ENCODE data around the gene PMM2. TPM values are rescaled to one million over a fixed set of nuclear protein-coding genes. Genes with fewer than 3 reads are reported as not detected.

Gene PMM2
- total and polyA plus RNA-seq, 2 donors (not counting 3 experiments of a cell fraction or from before 2014, with no cell fraction given): 29.0 to 61.3 TPM

DNA sequence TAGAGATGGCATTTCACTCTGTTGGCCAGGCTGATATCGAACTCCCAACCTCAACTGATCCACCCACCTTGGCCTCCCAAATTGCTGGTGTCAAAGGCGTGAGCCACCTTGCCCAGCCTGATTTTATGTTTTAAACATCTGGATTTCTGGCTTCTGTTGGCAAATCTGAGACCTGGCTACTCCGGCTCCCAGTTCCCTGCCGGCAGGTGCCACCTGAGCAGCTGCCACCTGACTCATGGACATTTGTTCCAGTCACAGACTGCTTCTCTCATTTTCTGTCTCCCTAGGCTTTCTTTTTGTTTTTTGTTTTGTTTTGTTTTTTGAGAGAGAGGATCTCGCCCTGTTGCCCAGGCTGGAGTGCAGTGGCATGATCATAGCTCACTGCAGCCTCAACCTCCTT is 9.6 kb downstream of the PMM2 start:
- no peaks in the 10 kb centered on the region for H3K4me1 ChIP-seq (ENCODE audit: control insufficient read depth, extremely low read depth, insufficient read depth, low read length)
- no peak overlapping the region for H3K9ac ChIP-seq (replicated peaks; ENCODE audit: extremely low read depth, insufficient read depth, low read length)
- TF ChIP-seq EZH2 (IDR thresholded peaks at IDR 0.05; ENCODE audit: borderline replicate concordance, low read depth, low read length, severe bottlenecking): no peak
- no peak for TF ChIP-seq POLR2A (IDR thresholded peaks at IDR 0.05; ENCODE audit: low read depth, low read length)
- no peak for TF ChIP-seq POLR2AphosphoS5 (IDR thresholded peaks at IDR 0.05; ENCODE audit: insufficient read depth, low read depth, low read length)
- TF ChIP-seq MYC (IDR thresholded peaks at IDR 0.05; ENCODE audit: low read depth, low read length): no peak
- TF ChIP-seq, protein P1, sequence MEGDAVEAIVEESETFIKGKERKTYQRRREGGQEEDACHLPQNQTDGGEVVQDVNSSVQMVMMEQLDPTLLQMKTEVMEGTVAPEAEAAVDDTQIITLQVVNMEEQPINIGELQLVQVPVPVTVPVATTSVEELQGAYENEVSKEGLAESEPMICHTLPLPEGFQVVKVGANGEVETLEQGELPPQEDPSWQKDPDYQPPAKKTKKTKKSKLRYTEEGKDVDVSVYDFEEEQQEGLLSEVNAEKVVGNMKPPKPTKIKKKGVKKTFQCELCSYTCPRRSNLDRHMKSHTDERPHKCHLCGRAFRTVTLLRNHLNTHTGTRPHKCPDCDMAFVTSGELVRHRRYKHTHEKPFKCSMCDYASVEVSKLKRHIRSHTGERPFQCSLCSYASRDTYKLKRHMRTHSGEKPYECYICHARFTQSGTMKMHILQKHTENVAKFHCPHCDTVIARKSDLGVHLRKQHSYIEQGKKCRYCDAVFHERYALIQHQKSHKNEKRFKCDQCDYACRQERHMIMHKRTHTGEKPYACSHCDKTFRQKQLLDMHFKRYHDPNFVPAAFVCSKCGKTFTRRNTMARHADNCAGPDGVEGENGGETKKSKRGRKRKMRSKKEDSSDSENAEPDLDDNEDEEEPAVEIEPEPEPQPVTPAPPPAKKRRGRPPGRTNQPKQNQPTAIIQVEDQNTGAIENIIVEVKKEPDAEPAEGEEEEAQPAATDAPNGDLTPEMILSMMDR (IDR thresholded peaks at IDR 0.05; ENCODE audit: extremely low read depth in 1 of 2, insufficient read depth in 1 of 2, low read depth in 1 of 2, low read length in 2 of 2): no peak
- TF ChIP-seq JUN (IDR thresholded peaks at IDR 0.05; ENCODE audit: borderline replicate concordance, insufficient read depth, insufficient read length, low read depth): no peak
- no peak for TF ChIP-seq FOS (IDR thresholded peaks at IDR 0.05; ENCODE audit: borderline replicate concordance, insufficient read depth, low read length)
- TF ChIP-seq, protein P2, sequence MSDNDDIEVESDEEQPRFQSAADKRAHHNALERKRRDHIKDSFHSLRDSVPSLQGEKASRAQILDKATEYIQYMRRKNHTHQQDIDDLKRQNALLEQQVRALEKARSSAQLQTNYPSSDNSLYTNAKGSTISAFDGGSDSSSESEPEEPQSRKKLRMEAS (IDR thresholded peaks at IDR 0.05; ENCODE audit: insufficient read depth, insufficient read length): no peak
- no peak for TF ChIP-seq GATA2 (IDR thresholded peaks at IDR 0.05; ENCODE audit: insufficient read depth, insufficient read length, low read depth, low read length)
- no peaks in the 10 kb centered on the region for H3K27me3 ChIP-seq (ENCODE audit: control insufficient read depth in 2 of 2, insufficient read depth in 2 of 2, low read length in 2 of 2)
- dilution Hi-C loops (cut with MboI; ENCODE audit: extremely low pct_ligation_motif_present, low sequenced_read_pairs) (no loop called here), intact Hi-C loops (cut with micrococcal nuclease) (no loop called here)
- H2AFZ ChIP-seq (ENCODE audit: low read depth, low read length): no peak overlapping the region
- H3K36me3 ChIP-seq (ENCODE audit: control insufficient read depth in 2 of 2, extremely low read depth in 1 of 2, insufficient read depth in 2 of 2, low read length in 2 of 2): peaks cover 43 to 45% of the 10 kb centered on the region in 2 experiments
- no peak overlapping the region for H3K4me2 ChIP-seq (ENCODE audit: insufficient read depth, low read length)
- H4K20me1 ChIP-seq (replicated peaks; ENCODE audit: control insufficient read depth, extremely low read depth, insufficient read depth, low read length): peaks cover 2% of the 10 kb centered on the region
- no TSS peak for BruUV-seq (replicated peaks)
- H3K9me3 ChIP-seq (replicated peaks; ENCODE audit: control insufficient read depth, insufficient read depth, low read length): no peaks in the 10 kb centered on the region
- no peak overlapping the region for H3K27ac ChIP-seq (ENCODE audit: insufficient read depth, low read depth, low read length)
- ChIA-PET CTCF (no interaction called here), POLR2A (no interaction called here)
- no peak for FAIRE-seq
- peaks cover 29% of the 10 kb centered on the region for H3K79me2 ChIP-seq (ENCODE audit: control insufficient read depth, insufficient read depth, low read length)
- no peak for DNase-seq (ENCODE audit: low read depth, low spot score)
- no peaks in the 10 kb centered on the region for H3K9me1 ChIP-seq (replicated peaks; ENCODE audit: control insufficient read depth, extremely low read depth, insufficient read depth, low read length)
- no peak overlapping the region for H3K4me3 ChIP-seq (replicated peaks in 1 of 3; ENCODE audit: insufficient read depth in 1 of 3, low read depth in 1 of 3, low read length in 3 of 3)
